NB4 (cell line): Measurements from ENCODE around the gene ATP10A.

Experiments
- CTCF ChIP-seq: IDR thresholded peaks from one replicate; pipeline ENCODE4 v1.5.1; 2012; ENCODE audit warnings: low read depth, low read length
- POLR2A ChIP-seq: IDR thresholded peaks from 2 replicates; pipeline ENCODE4 v1.6.1; 2011; ENCODE audit warnings: mild to moderate bottlenecking; ENCODE audit not compliant: insufficient read length; ENCODE audit errors: extremely low read depth
- TF ChIP-seq, protein P1 (sequence below): IDR thresholded peaks from 2 replicates; pipeline ENCODE4 v1.6.1; 2011; ENCODE audit warnings: low read depth, low read length

DNA sequence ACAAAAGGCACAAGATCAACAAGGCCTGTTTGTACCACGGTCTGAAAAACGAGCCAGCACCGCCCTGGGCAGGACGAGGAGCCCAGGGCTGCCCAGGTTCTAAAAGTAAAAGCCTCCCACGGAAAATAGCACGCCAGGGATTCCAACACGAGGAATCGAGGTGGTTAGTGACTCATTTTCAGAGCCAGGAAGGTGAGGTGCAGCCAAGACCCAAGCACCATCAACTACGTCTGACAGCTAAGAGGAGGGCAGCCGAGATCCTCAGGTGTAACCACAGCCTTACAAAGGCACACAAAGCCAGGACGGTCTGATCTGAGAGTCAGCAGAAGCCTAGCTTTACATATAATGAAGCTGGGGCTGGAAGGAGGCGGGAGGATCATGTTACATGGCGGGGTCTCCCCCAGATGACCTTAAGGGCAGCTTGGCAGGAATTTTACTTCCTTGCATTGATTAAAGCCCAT, 52.5 kb downstream of the ATP10A start:
- no peak for TF ChIP-seq CTCF
- TF ChIP-seq, protein P1, sequence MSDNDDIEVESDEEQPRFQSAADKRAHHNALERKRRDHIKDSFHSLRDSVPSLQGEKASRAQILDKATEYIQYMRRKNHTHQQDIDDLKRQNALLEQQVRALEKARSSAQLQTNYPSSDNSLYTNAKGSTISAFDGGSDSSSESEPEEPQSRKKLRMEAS = no peak
- no peak for TF ChIP-seq POLR2A
